ENCODE data around the gene HSDL2.

HSDL2 gene

DNA sequence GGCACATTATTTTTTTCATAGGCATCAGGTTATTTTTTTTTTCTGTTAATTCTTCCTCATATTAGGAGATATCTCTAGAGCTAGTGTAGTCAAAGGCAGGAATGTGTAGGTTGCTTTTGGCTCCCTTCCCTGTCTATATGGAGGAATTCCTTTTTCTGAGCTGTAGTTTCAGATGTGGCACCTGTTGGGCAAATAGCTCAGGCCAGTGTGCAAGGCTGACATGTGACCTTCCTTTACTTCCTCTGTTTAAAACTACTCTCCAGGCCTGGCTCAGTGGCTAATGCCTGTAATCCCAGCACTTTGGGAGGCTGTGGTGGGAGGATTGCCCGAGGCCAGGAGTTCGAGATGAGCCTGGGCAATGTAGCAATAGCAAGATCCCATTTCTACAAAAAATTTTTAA is 66.2 kb downstream of the HSDL2 start:
- no peak overlapping the region for H3K4me3 ChIP-seq (ENCODE audit: low read depth in 1 of 2, low read length in 1 of 2)
- H3K27ac ChIP-seq = peak overlapping the region; percentile 60
- H3K27me3 ChIP-seq = no peaks in the 10 kb centered on the region
- H3K4me1 ChIP-seq (ENCODE audit: control insufficient read depth in 1 of 2, insufficient read depth in 1 of 2, low read depth in 1 of 2, low read length in 1 of 2) = peaks cover 25 to 28% of the 10 kb centered on the region in 2 experiments
- TF ChIP-seq, protein P1, sequence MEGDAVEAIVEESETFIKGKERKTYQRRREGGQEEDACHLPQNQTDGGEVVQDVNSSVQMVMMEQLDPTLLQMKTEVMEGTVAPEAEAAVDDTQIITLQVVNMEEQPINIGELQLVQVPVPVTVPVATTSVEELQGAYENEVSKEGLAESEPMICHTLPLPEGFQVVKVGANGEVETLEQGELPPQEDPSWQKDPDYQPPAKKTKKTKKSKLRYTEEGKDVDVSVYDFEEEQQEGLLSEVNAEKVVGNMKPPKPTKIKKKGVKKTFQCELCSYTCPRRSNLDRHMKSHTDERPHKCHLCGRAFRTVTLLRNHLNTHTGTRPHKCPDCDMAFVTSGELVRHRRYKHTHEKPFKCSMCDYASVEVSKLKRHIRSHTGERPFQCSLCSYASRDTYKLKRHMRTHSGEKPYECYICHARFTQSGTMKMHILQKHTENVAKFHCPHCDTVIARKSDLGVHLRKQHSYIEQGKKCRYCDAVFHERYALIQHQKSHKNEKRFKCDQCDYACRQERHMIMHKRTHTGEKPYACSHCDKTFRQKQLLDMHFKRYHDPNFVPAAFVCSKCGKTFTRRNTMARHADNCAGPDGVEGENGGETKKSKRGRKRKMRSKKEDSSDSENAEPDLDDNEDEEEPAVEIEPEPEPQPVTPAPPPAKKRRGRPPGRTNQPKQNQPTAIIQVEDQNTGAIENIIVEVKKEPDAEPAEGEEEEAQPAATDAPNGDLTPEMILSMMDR (IDR thresholded peaks at IDR 0.05) = no peak
- peaks cover 28% of the 10 kb centered on the region for H3K36me3 ChIP-seq
- no peaks in the 10 kb centered on the region for H3K9me3 ChIP-seq

GRCh38 chr9:112446526-112446925 is 66.6 kb downstream of the HSDL2 start:
- Histone ChIP-seq H3K36me3 (peaks cover 28% of the 10 kb centered on the region), H3K4me1 (ENCODE audit: control insufficient read depth in 1 of 2, insufficient read depth in 1 of 2, low read depth in 1 of 2, low read length in 1 of 2) (peaks cover 25 to 28% of the 10 kb centered on the region in 2 experiments), H3K27ac (peak overlapping the region; percentile 60), H3K4me3 (ENCODE audit: low read depth in 1 of 2, low read length in 1 of 2) (no peak overlapping the region), H3K9me3 (no peaks in the 10 kb centered on the region), H3K27me3 (no peaks in the 10 kb centered on the region)
- TF ChIP-seq, protein P1 (IDR thresholded peaks at IDR 0.05) = no peak

GRCh38 chr9:112447283-112447761 is 67.4 kb downstream of the HSDL2 start:
- H3K9me3 ChIP-seq = no peaks in the 10 kb centered on the region
- H3K27me3 ChIP-seq = no peaks in the 10 kb centered on the region
- peaks cover 25 to 28% of the 10 kb centered on the region in 2 experiments for H3K4me1 ChIP-seq (ENCODE audit: control insufficient read depth in 1 of 2, insufficient read depth in 1 of 2, low read depth in 1 of 2, low read length in 1 of 2)
- no peak overlapping the region for H3K4me3 ChIP-seq (ENCODE audit: low read depth in 1 of 2, low read length in 1 of 2)
- TF ChIP-seq, protein P1 (IDR thresholded peaks at IDR 0.05) = no peak
- peaks cover 28% of the 10 kb centered on the region for H3K36me3 ChIP-seq
- H3K27ac ChIP-seq = peak overlapping the region; percentile 60

DNA sequence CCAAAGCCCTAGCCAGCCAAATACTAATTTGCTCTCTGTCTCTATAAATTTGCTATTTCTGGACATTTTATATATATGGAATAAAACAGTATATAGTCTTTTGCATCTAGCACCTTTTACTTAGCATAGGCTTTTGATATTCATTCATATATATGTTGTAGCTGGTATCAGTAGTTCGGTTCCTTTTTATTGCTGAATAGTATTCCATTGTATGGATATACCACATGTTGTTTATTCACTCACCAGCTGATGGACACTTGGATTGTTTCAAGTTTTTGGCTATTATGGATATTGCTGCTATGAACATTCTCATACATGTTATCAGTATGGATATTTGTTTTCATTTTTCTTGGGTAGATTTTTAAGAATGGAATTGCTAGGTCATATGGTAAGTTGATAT is 82.9 kb downstream of the HSDL2 start:
- Histone ChIP-seq H3K27me3 (no peaks in the 10 kb centered on the region), H3K4me1 (ENCODE audit: control insufficient read depth in 1 of 2, insufficient read depth in 1 of 2, low read depth in 1 of 2, low read length in 1 of 2) (no peaks in the 10 kb centered on the region), H3K27ac (no peak overlapping the region), H3K4me3 (ENCODE audit: low read depth in 1 of 2, low read length in 1 of 2) (no peak overlapping the region), H3K9me3 (no peaks in the 10 kb centered on the region), H3K36me3 (peaks cover 78% of the 10 kb centered on the region)
- TF ChIP-seq, protein P1 (IDR thresholded peaks at IDR 0.05) = no peak

DNA sequence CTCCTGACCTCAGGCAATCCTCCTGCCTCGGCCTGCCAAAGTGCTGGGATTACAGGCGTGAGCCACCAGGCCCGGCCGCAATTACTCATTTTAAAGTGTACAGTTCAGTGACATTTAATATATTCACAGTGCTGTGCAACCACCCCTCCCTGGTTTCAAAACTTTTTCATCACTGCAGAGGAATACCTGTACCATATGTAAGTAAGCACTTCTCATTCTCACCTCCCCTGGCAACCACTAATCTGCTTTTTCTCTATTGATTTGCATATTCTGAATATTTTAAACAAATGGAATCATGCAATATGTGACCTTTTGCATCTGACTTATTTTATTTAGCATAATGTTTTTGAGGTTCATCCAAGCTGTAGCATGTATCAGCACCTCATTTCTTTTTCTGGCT is 85.4 kb downstream of the HSDL2 start:
- no peaks in the 10 kb centered on the region for H3K4me1 ChIP-seq (ENCODE audit: control insufficient read depth in 1 of 2, insufficient read depth in 1 of 2, low read depth in 1 of 2, low read length in 1 of 2)
- H3K4me3 ChIP-seq (ENCODE audit: low read depth in 1 of 2, low read length in 1 of 2) = no peak overlapping the region
- no peaks in the 10 kb centered on the region for H3K9me3 ChIP-seq
- no peak overlapping the region for H3K27ac ChIP-seq
- no peaks in the 10 kb centered on the region for H3K27me3 ChIP-seq
- TF ChIP-seq, protein P1 (IDR thresholded peaks at IDR 0.05) = no peak
- H3K36me3 ChIP-seq = peaks cover 65% of the 10 kb centered on the region

GRCh38 chr9:112472996-112473395 is 93.1 kb downstream of the HSDL2 start:
- no peaks in the 10 kb centered on the region for H3K9me3 ChIP-seq
- no peak overlapping the region for H3K27ac ChIP-seq
- H3K4me3 ChIP-seq (ENCODE audit: low read depth in 1 of 2, low read length in 1 of 2) = no peak overlapping the region
- H3K4me1 ChIP-seq (ENCODE audit: control insufficient read depth in 1 of 2, insufficient read depth in 1 of 2, low read depth in 1 of 2, low read length in 1 of 2) = no peaks in the 10 kb centered on the region
- TF ChIP-seq, protein P1 (IDR thresholded peaks at IDR 0.05) = no peak
- H3K27me3 ChIP-seq = no peaks in the 10 kb centered on the region
- H3K36me3 ChIP-seq = peaks cover 49% of the 10 kb centered on the region

All from neutrophil (primary cell).